Activated T-helper 17 cell treated with anti-CD3 and anti-CD28 coated beads, Interleukin-2, amount 50 U/mL, for 72 hours (primary cell): ENCODE data around the gene KMT5B. TPM values are rescaled to one million over a fixed set of nuclear protein-coding genes. Genes with fewer than 3 reads are reported as not detected.
A peak's percentile ranks its signal among the peaks of the same experiment; 100 is the strongest.
"Not testable (repeated sequence)": the region's sequence is repeated elsewhere in the genome, so short reads cannot be mapped to it uniquely, and the experiment has no call there.

Experiments
- ATAC-seq: fragments of 150-1000 bp; cut with Tn5 transposase; replicated peaks from 2 replicates; pipeline ENCODE4 v1.10.0; 2021; ENCODE audit warnings: mild to moderate bottlenecking, moderate library complexity
- H3K27ac Mint-ChIP-seq: one replicate; pipeline ENCODE4 v1.8.0; 2022; ENCODE audit warnings: mixed read lengths
- H3K27me3 Mint-ChIP-seq: one replicate; pipeline ENCODE4 v1.8.0; 2022; ENCODE audit warnings: mixed read lengths
- H3K36me3 Mint-ChIP-seq: one replicate; pipeline ENCODE4 v1.8.0; 2022; ENCODE audit warnings: low read depth, mild to moderate bottlenecking, mixed read lengths
- H3K4me1 Mint-ChIP-seq: one replicate; pipeline ENCODE4 v1.8.0; 2022; ENCODE audit warnings: mixed read lengths
- H3K4me3 Mint-ChIP-seq: one replicate; pipeline ENCODE4 v1.8.0; 2022; ENCODE audit warnings: mild to moderate bottlenecking, mixed read lengths
- H3K9me3 Mint-ChIP-seq: one replicate; pipeline ENCODE4 v1.8.0; 2022; ENCODE audit warnings: mixed read lengths
- total RNA-seq, 2 donors: library from RNA; stranded (reverse); gene quantifications; one replicate each; pipeline ENCODE4 v1.2.3, GENCODE V29; 2022

Gene KMT5B
- total RNA-seq, result 10 to 100 TPM; 20.1 to 30.0 TPM

- peak within 1 kb of the TSS; percentile 88 for H3K27ac Mint-ChIP-seq
- no peak for ATAC-seq
- no peaks in the 10 kb centered on the region for H3K9me3 Mint-ChIP-seq
- H3K4me3 Mint-ChIP-seq, result peak within 1 kb of the TSS; percentile 83
- peaks cover 31% of the 10 kb centered on the region for H3K4me1 Mint-ChIP-seq
- no peaks in the 10 kb centered on the region for H3K27me3 Mint-ChIP-seq
- peaks cover 13% of the 10 kb centered on the region for H3K36me3 Mint-ChIP-seq
Measured at GRCh38 chr11:68213135-68213515, at the start of gene KMT5B. Gene KMT5B (minus strand): TSS chr11:68213296. CDS start chr11:68190076, 23,220 bp downstream.

- ATAC-seq, result no peak
- H3K9me3 Mint-ChIP-seq, result no peaks in the 10 kb centered on the region
- H3K27ac Mint-ChIP-seq, result no peak overlapping the region
- no peak overlapping the region for H3K4me3 Mint-ChIP-seq
- H3K27me3 Mint-ChIP-seq, result no peaks in the 10 kb centered on the region
- H3K36me3 Mint-ChIP-seq, result peaks cover 45% of the 10 kb centered on the region
- H3K4me1 Mint-ChIP-seq, result peaks cover 12% of the 10 kb centered on the region
Measured at GRCh38 chr11:68262544-68262827, 49.4 kb upstream of the KMT5B start.

GRCh38 chr11:68261749-68262543 lies 48.9 kb upstream of the KMT5B start:
- H3K9me3 Mint-ChIP-seq, result no peaks in the 10 kb centered on the region
- H3K4me3 Mint-ChIP-seq, result no peak overlapping the region
- no peaks in the 10 kb centered on the region for H3K27me3 Mint-ChIP-seq
- peaks cover 14% of the 10 kb centered on the region for H3K4me1 Mint-ChIP-seq
- H3K36me3 Mint-ChIP-seq, result peaks cover 40% of the 10 kb centered on the region
- no peak overlapping the region for H3K27ac Mint-ChIP-seq
- no peak for ATAC-seq

GRCh38 chr11:68261006-68261405 lies 47.9 kb upstream of the KMT5B start:
- Mint-ChIP-seq H3K9me3 (no peaks in the 10 kb centered on the region), H3K4me3 (no peak overlapping the region), H3K36me3 (peaks cover 33% of the 10 kb centered on the region), H3K27ac (no peak overlapping the region), H3K4me1 (peaks cover 14% of the 10 kb centered on the region), H3K27me3 (no peaks in the 10 kb centered on the region)
- ATAC-seq, result no peak

GRCh38 chr11:68260484-68260883 lies 47.4 kb upstream of the KMT5B start:
- no peak for ATAC-seq
- H3K36me3 Mint-ChIP-seq, result peaks cover 33% of the 10 kb centered on the region
- H3K4me1 Mint-ChIP-seq, result peaks cover 14% of the 10 kb centered on the region
- H3K4me3 Mint-ChIP-seq, result no peak overlapping the region
- no peaks in the 10 kb centered on the region for H3K27me3 Mint-ChIP-seq
- no peaks in the 10 kb centered on the region for H3K9me3 Mint-ChIP-seq
- no peak overlapping the region for H3K27ac Mint-ChIP-seq

- Mint-ChIP-seq H3K36me3 (peaks cover 24% of the 10 kb centered on the region), H3K4me1 (peaks cover 8% of the 10 kb centered on the region), H3K27me3 (no peaks in the 10 kb centered on the region), H3K4me3 (no peak overlapping the region), H3K9me3 (no peaks in the 10 kb centered on the region), H3K27ac (no peak overlapping the region)
- ATAC-seq, result no peak
Measured at GRCh38 chr11:68259122-68259959, 46.2 kb upstream of the KMT5B start.

GRCh38 chr11:68258363-68258765 lies 45.3 kb upstream of the KMT5B start:
- no peak for ATAC-seq
- peaks cover 20% of the 10 kb centered on the region for H3K36me3 Mint-ChIP-seq
- no peak overlapping the region for H3K27ac Mint-ChIP-seq

GRCh38 chr11:68257477-68258362 lies 44.6 kb upstream of the KMT5B start:
- ATAC-seq, result peak; percentile 93
- Mint-ChIP-seq H3K36me3 (peaks cover 14% of the 10 kb centered on the region), H3K4me1 (peaks cover 4% of the 10 kb centered on the region), H3K27me3 (no peaks in the 10 kb centered on the region), H3K27ac (no peak overlapping the region), H3K4me3 (no peak overlapping the region), H3K9me3 (no peaks in the 10 kb centered on the region)

More at GRCh38 chr11:68258363-68258765, 45.3 kb upstream of the KMT5B start:
- Mint-ChIP-seq H3K9me3 (no peaks in the 10 kb centered on the region), H3K4me3 (no peak overlapping the region), H3K27me3 (no peaks in the 10 kb centered on the region), H3K4me1 (peaks cover 4% of the 10 kb centered on the region)

GRCh38 chr11:68256331-68256741 lies 43.2 kb upstream of the KMT5B start:
- peaks cover under 1% of the 10 kb centered on the region for H3K36me3 Mint-ChIP-seq
- H3K27me3 Mint-ChIP-seq, result no peaks in the 10 kb centered on the region
- no peak overlapping the region for H3K4me3 Mint-ChIP-seq
- no peak overlapping the region for H3K27ac Mint-ChIP-seq
- no peaks in the 10 kb centered on the region for H3K9me3 Mint-ChIP-seq
- ATAC-seq, result no peak
- peaks cover 4% of the 10 kb centered on the region for H3K4me1 Mint-ChIP-seq

- Mint-ChIP-seq H3K4me3 (no peak overlapping the region), H3K4me1 (peaks cover 4% of the 10 kb centered on the region), H3K27me3 (no peaks in the 10 kb centered on the region), H3K27ac (no peak overlapping the region), H3K9me3 (no peaks in the 10 kb centered on the region), H3K36me3 (no peaks in the 10 kb centered on the region)
- ATAC-seq, result no peak
Measured at GRCh38 chr11:68255526-68255925, 42.4 kb upstream of the KMT5B start.

- no peaks in the 10 kb centered on the region for H3K27me3 Mint-ChIP-seq
- H3K27ac Mint-ChIP-seq, result no peak overlapping the region
- H3K36me3 Mint-ChIP-seq, result no peaks in the 10 kb centered on the region
- H3K4me1 Mint-ChIP-seq, result peaks cover 4% of the 10 kb centered on the region
- H3K9me3 Mint-ChIP-seq, result no peaks in the 10 kb centered on the region
- H3K4me3 Mint-ChIP-seq, result no peak overlapping the region
- no peak for ATAC-seq
Measured at GRCh38 chr11:68254421-68254820, 41.3 kb upstream of the KMT5B start.

- H3K4me3 Mint-ChIP-seq, result no peak overlapping the region
- H3K36me3 Mint-ChIP-seq, result no peaks in the 10 kb centered on the region
- no peaks in the 10 kb centered on the region for H3K27me3 Mint-ChIP-seq
- no peaks in the 10 kb centered on the region for H3K4me1 Mint-ChIP-seq
- ATAC-seq, result no peak
- H3K27ac Mint-ChIP-seq, result no peak overlapping the region
- no peaks in the 10 kb centered on the region for H3K9me3 Mint-ChIP-seq
Measured at GRCh38 chr11:68251765-68252164, 38.7 kb upstream of the KMT5B start.

- H3K27me3 Mint-ChIP-seq, H3K4me1 Mint-ChIP-seq, H3K4me3 Mint-ChIP-seq, H3K9me3 Mint-ChIP-seq, ATAC-seq, H3K36me3 Mint-ChIP-seq, H3K27ac Mint-ChIP-seq: not testable (repeated sequence)
Measured at GRCh38 chr11:68244912-68245311, 31.8 kb upstream of the KMT5B start.

GRCh38 chr11:68243847-68244246 lies 30.8 kb upstream of the KMT5B start:
- not testable (repeated sequence) for H3K4me1 Mint-ChIP-seq, ATAC-seq, H3K27me3 Mint-ChIP-seq, H3K27ac Mint-ChIP-seq, H3K9me3 Mint-ChIP-seq, H3K4me3 Mint-ChIP-seq, H3K36me3 Mint-ChIP-seq
